OCI-LY1 (cell line): Measurements from ENCODE around the gene TERT.

Experiments used
- H2AFZ ChIP-seq: fragments of 200-600 bp; sonication (generic), shearing (Covaris generic); 2 replicates; pipeline ENCODE4 v1.6.0; 2014; ENCODE audit warnings: antibody characterized with exemption, mild to moderate bottlenecking, low read length
- H3F3A ChIP-seq: fragments of 200-600 bp; sonication (generic), shearing (Covaris generic); 2 replicates; pipeline ENCODE4 v1.6.0; 2014; ENCODE audit warnings: mild to moderate bottlenecking, antibody characterized with exemption, low read length, moderate library complexity; ENCODE audit not compliant: insufficient read depth
- H3K27ac ChIP-seq: fragments of 200-600 bp; sonication (generic); 2 replicates; pipeline ENCODE4 v1.5.1; 2014; ENCODE audit warnings: low read length, mixed run types, mild to moderate bottlenecking, low read depth; ENCODE audit not compliant: poor library complexity, severe bottlenecking
- H3K27me3 ChIP-seq: fragments of 200-600 bp; sonication (generic); 2 replicates; pipeline ENCODE4 v1.6.0; 2014; ENCODE audit warnings: antibody characterized with exemption, mild to moderate bottlenecking, low read length, moderate library complexity; ENCODE audit not compliant: insufficient read depth
- H3K36me3 ChIP-seq: fragments of 200-600 bp; sonication (generic); 2 replicates; pipeline ENCODE4 v1.6.1; 2014; ENCODE audit warnings: mild to moderate bottlenecking, antibody characterized with exemption, low read length, moderate library complexity, mixed read lengths; ENCODE audit not compliant: insufficient read depth
- H3K4me1 ChIP-seq: fragments of 200-600 bp; sonication (generic); 2 replicates; pipeline ENCODE4 v1.5.1; 2014; ENCODE audit warnings: mild to moderate bottlenecking, low read length, moderate library complexity; ENCODE audit not compliant: insufficient read depth, severe bottlenecking
- H3K4me2 ChIP-seq: fragments of 200-600 bp; sonication (generic), shearing (Covaris generic); 2 replicates; pipeline ENCODE4 v1.6.1; 2014; ENCODE audit warnings: low read length
- H3K4me3 ChIP-seq: fragments of 200-600 bp; sonication (generic); 2 replicates; pipeline ENCODE4 v1.5.1; 2014; ENCODE audit warnings: low read length, low read depth, mild to moderate bottlenecking, mixed read lengths; ENCODE audit not compliant: poor library complexity, severe bottlenecking
- H3K79me2 ChIP-seq: fragments of 200-600 bp; shearing (Covaris generic); 2 replicates; pipeline ENCODE4 v1.6.1; 2016; ENCODE audit warnings: mixed run types, low read length, mixed read lengths; ENCODE audit not compliant: insufficient read depth
- H3K9ac ChIP-seq: fragments of 200-600 bp; sonication (generic), shearing (Covaris generic); 2 replicates; pipeline ENCODE4 v1.6.1; 2014; ENCODE audit warnings: mild to moderate bottlenecking, low read length, mixed read lengths
- H3K9me2 ChIP-seq: fragments of 200-600 bp; sonication (generic), shearing (Covaris generic); 2 replicates; pipeline ENCODE4 v1.6.1; 2014; ENCODE audit warnings: low read depth, mild to moderate bottlenecking, low read length, mixed read lengths
- H3K9me3 ChIP-seq: fragments of 200-600 bp; shearing (Covaris generic); 2 replicates; pipeline ENCODE4 v1.6.1; 2014; ENCODE audit warnings: low read length, mixed read lengths
- H4K20me1 ChIP-seq: fragments of 200-600 bp; sonication (generic), shearing (Covaris generic); 2 replicates; pipeline ENCODE4 v1.6.0; 2016; ENCODE audit warnings: mild to moderate bottlenecking, low read length; ENCODE audit not compliant: insufficient read depth
- CTCF ChIP-seq: fragments of 200-600 bp; sonication (generic), shearing (Covaris generic); IDR thresholded peaks from 2 replicates; pipeline ENCODE4 v1.5.1; 2017; ENCODE audit warnings: mild to moderate bottlenecking, antibody characterized with exemption, low read length, moderate library complexity, mixed read lengths
- EZH2 ChIP-seq: fragments of 200-600 bp; sonication (generic), shearing (Covaris generic); IDR thresholded peaks from 2 replicates; pipeline ENCODE4 v1.8.0; 2017; ENCODE audit warnings: borderline replicate concordance, mixed run types, mild to moderate bottlenecking, antibody characterized with exemption, low read length, moderate library complexity, mixed read lengths

TERT gene

GRCh38 chr5:1302258-1302657 lies 7.4 kb upstream of the TERT start:
- Histone ChIP-seq H3K9me3 (no peaks in the 10 kb centered on the region), H3K27ac (no peak overlapping the region), H3F3A (0 out of 2 replicates have a peak, but pooled peaks cover 3% of the 10 kb centered on the region), H3K9ac (no peak overlapping the region), H3K4me3 (no peak overlapping the region), H3K27me3 (no peaks in the 10 kb centered on the region; the same call in 1 of the 2 replicates), H3K9me2 (no peaks in the 10 kb centered on the region), H3K4me1 (peaks cover 14% of the 10 kb centered on the region), H3K79me2 (no peaks in the 10 kb centered on the region), H3K4me2 (no peak overlapping the region), H3K36me3 (no peaks in the 10 kb centered on the region), H2AFZ (no peak overlapping the region), H4K20me1 (no peaks in the 10 kb centered on the region)
- TF ChIP-seq EZH2, result no peak
- TF ChIP-seq CTCF, result no peak

- TF ChIP-seq EZH2 (no peak), CTCF (no peak)
- Histone ChIP-seq H3K27me3 (no peaks in the 10 kb centered on the region; the same call in 1 of the 2 replicates), H3K4me3 (no peak overlapping the region), H3K9me3 (no peaks in the 10 kb centered on the region), H3K4me1 (peaks cover 30% of the 10 kb centered on the region), H4K20me1 (no peaks in the 10 kb centered on the region), H3K79me2 (no peaks in the 10 kb centered on the region), H3K4me2 (no peak overlapping the region), H3F3A (no peaks in the 10 kb centered on the region), H2AFZ (no peak overlapping the region), H3K27ac (no peak overlapping the region), H3K9ac (no peak overlapping the region), H3K9me2 (no peaks in the 10 kb centered on the region), H3K36me3 (no peaks in the 10 kb centered on the region)
Measured at GRCh38 chr5:1300581-1301083, 5.8 kb upstream of the TERT start.

- Histone ChIP-seq H3K4me3 (no peak overlapping the region), H3K27ac (no peak overlapping the region), H3K27me3 (no peaks in the 10 kb centered on the region; the same call in 1 of the 2 replicates), H3K36me3 (no peaks in the 10 kb centered on the region), H3K4me2 (no peak overlapping the region), H2AFZ (no peak overlapping the region), H3K9ac (no peak overlapping the region), H4K20me1 (no peaks in the 10 kb centered on the region), H3K9me3 (no peaks in the 10 kb centered on the region), H3K4me1 (peaks cover 37% of the 10 kb centered on the region), H3K79me2 (no peaks in the 10 kb centered on the region), H3F3A (no peaks in the 10 kb centered on the region), H3K9me2 (no peaks in the 10 kb centered on the region)
- TF ChIP-seq EZH2, result no peak
- TF ChIP-seq CTCF, result no peak
Measured at GRCh38 chr5:1299961-1300360, 5.1 kb upstream of the TERT start.
